HG03460 (cell line): ENCODE measurements around the gene IFRD2.
A peak's percentile ranks its signal among the peaks of the same experiment; 100 is the strongest.
"Not testable (repeated sequence)": the region's sequence is repeated elsewhere in the genome, so short reads cannot be mapped to it uniquely, and the experiment has no call there.

Source experiments
- ATAC-seq: cut with Tn5 transposase; IDR thresholded peaks from one replicate; pipeline ENCODE4 v1.9.1; 2021; ENCODE audit not compliant: unreplicated experiment

Gene IFRD2

GRCh38 chr3:50324351-50325112 is 32.3 kb upstream of the IFRD2 start:
- no peak for ATAC-seq

GRCh38 chr3:50323614-50324199 is 31.5 kb upstream of the IFRD2 start:
- no peak for ATAC-seq

GRCh38 chr3:50323092-50323600 is 30.9 kb upstream of the IFRD2 start:
- ATAC-seq = no peak

- ATAC-seq = no peak
Measured at GRCh38 chr3:50322386-50323091, 30.3 kb upstream of the IFRD2 start, which contains the start of gene HYAL2. Gene HYAL2, minus strand, starts transcription at chr3:50322745. Its CDS starts 2,256 bp downstream, at chr3:50320489.

- no peak for ATAC-seq
Measured at GRCh38 chr3:50322115-50322385, 29.8 kb upstream of the IFRD2 start.

- ATAC-seq = peak; percentile 75
Measured at GRCh38 chr3:50321336-50322114, 29.3 kb upstream of the IFRD2 start.

- peak; percentile 49 for ATAC-seq
Measured at GRCh38 chr3:50320853-50321335, 28.7 kb upstream of the IFRD2 start.

GRCh38 chr3:50319894-50320625 is 27.8 kb upstream of the IFRD2 start:
- ATAC-seq = no peak

- no peak for ATAC-seq
Measured at GRCh38 chr3:50319181-50319893, 27.1 kb upstream of the IFRD2 start.

- ATAC-seq = no peak
Measured at GRCh38 chr3:50318615-50319014, 26.4 kb upstream of the IFRD2 start.

- ATAC-seq = no peak
Measured at GRCh38 chr3:50318163-50318562, 25.9 kb upstream of the IFRD2 start.

- no peak for ATAC-seq
Measured at GRCh38 chr3:50317300-50317699, 25.1 kb upstream of the IFRD2 start.

- ATAC-seq = no peak
Measured at GRCh38 chr3:50316657-50317242, 24.5 kb upstream of the IFRD2 start.

- no peak for ATAC-seq
Measured at GRCh38 chr3:50314816-50315215, 22.6 kb upstream of the IFRD2 start.

- no peak for ATAC-seq
Measured at GRCh38 chr3:50314342-50314741, 22.1 kb upstream of the IFRD2 start.

GRCh38 chr3:50312041-50312440 is 19.8 kb upstream of the IFRD2 start:
- ATAC-seq = not testable (repeated sequence)

GRCh38 chr3:50304601-50305000 is 12.4 kb upstream of the IFRD2 start:
- no peak for ATAC-seq

GRCh38 chr3:50303013-50303815 is 11.0 kb upstream of the IFRD2 start, which contains the start of gene HYAL1:
Gene HYAL1, minus strand, starts transcription at chr3:50303574. Its CDS starts 618 bp downstream, at chr3:50302956.
- ATAC-seq = no peak
